ENCODE data around the gene OR2Z1.

DNA sequence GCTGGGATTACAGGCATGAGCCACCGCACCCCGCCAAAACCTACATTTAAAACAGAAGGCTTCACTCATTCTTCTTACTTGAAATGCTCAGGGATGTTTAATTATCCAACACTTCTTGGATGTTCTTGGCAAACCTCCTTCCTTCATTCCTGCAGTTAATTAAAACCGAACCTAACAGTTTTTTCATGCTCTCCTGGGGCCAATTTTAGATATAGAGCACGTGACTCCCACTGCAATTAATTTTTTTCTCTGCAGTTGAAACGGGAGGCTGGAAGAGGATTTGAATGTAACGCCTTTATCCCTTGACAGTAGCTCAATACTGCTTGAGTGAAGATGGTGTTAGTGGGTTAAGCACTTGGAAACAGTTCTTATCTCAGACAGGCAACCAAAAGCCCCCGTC is 18.2 kb upstream of the OR2Z1 start:
- TF ChIP-seq, protein P1, sequence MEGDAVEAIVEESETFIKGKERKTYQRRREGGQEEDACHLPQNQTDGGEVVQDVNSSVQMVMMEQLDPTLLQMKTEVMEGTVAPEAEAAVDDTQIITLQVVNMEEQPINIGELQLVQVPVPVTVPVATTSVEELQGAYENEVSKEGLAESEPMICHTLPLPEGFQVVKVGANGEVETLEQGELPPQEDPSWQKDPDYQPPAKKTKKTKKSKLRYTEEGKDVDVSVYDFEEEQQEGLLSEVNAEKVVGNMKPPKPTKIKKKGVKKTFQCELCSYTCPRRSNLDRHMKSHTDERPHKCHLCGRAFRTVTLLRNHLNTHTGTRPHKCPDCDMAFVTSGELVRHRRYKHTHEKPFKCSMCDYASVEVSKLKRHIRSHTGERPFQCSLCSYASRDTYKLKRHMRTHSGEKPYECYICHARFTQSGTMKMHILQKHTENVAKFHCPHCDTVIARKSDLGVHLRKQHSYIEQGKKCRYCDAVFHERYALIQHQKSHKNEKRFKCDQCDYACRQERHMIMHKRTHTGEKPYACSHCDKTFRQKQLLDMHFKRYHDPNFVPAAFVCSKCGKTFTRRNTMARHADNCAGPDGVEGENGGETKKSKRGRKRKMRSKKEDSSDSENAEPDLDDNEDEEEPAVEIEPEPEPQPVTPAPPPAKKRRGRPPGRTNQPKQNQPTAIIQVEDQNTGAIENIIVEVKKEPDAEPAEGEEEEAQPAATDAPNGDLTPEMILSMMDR (IDR thresholded peaks at IDR 0.05) = no peak
- TF ChIP-seq ZFX (IDR thresholded peaks at IDR 0.05; ENCODE audit: borderline replicate concordance) = no peak

All from 22Rv1 (cell line).